Endothelial cell of umbilical vein (primary cell): ENCODE data around the gene CNTN5.

Experiments
- EZH2 ChIP-seq: IDR thresholded peaks from 2 replicates; pipeline ENCODE4 v1.6.1; 2012; ENCODE audit warnings: borderline replicate concordance, low read depth, mild to moderate bottlenecking, moderate library complexity, low read length, inconsistent platforms; ENCODE audit not compliant: severe bottlenecking
- GATA2 ChIP-seq: IDR thresholded peaks from 2 replicates; pipeline ENCODE4 v1.7.0; 2011; ENCODE audit warnings: low read depth, mild to moderate bottlenecking, moderate library complexity, mixed read lengths, low read length; ENCODE audit not compliant: insufficient read length, insufficient read depth
- MYC ChIP-seq: IDR thresholded peaks from one replicate; pipeline ENCODE4 v1.6.1; 2011; ENCODE audit warnings: mild to moderate bottlenecking, low read depth, low read length
- POLR2A ChIP-seq: IDR thresholded peaks from 2 replicates; pipeline ENCODE4 v1.6.1; 2012; ENCODE audit warnings: low read depth, mild to moderate bottlenecking, control low read depth, low read length
- POLR2AphosphoS5 ChIP-seq: IDR thresholded peaks from 2 replicates; pipeline ENCODE4 v1.6.1; 2012; ENCODE audit warnings: low read depth, mild to moderate bottlenecking, control low read depth, low read length, moderate library complexity; ENCODE audit not compliant: insufficient read depth
- TF ChIP-seq, protein P1 (sequence below), 2 donors: IDR thresholded peaks; 1 replicate in 1 of 2; 2 replicates in 1 of 2; pipeline ENCODE4 v1.5.1; 2011; ENCODE audit warnings: low read length in 2 of 2, mild to moderate bottlenecking in 2 of 2, moderate library complexity in 2 of 2, control low read depth in 1 of 2, inconsistent platforms in 1 of 2, low read depth in 1 of 2; ENCODE audit not compliant: insufficient read depth in 1 of 2; ENCODE audit errors: extremely low read depth in 1 of 2
- TF ChIP-seq, protein P2 (sequence below): IDR thresholded peaks from 2 replicates; pipeline ENCODE4 v1.6.1; 2011; ENCODE audit not compliant: insufficient read depth, insufficient read length

DNA sequence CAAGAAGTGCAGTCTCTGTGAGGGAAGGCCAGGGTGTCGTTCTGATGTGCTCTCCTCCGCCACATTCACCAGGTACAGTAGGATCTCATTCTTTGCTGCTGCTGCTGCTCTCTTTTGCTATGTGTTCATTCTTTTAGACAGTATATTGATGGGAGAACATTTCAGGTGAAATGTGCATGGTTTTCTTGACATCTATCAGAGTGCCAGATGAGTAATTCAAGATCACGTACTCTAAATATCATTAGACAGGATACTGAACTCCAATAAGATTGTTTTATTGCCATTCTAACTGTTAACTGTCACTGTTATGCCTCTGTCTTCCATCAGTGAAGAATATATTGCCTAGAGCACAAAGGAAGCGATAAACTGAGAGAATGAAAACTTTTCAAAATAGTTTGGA, 895.3 kb downstream of the CNTN5 start:
- TF ChIP-seq POLR2AphosphoS5 (no peak), EZH2 (no peak), POLR2A (no peak), MYC (no peak), GATA2 (no peak)
- TF ChIP-seq, protein P1, sequence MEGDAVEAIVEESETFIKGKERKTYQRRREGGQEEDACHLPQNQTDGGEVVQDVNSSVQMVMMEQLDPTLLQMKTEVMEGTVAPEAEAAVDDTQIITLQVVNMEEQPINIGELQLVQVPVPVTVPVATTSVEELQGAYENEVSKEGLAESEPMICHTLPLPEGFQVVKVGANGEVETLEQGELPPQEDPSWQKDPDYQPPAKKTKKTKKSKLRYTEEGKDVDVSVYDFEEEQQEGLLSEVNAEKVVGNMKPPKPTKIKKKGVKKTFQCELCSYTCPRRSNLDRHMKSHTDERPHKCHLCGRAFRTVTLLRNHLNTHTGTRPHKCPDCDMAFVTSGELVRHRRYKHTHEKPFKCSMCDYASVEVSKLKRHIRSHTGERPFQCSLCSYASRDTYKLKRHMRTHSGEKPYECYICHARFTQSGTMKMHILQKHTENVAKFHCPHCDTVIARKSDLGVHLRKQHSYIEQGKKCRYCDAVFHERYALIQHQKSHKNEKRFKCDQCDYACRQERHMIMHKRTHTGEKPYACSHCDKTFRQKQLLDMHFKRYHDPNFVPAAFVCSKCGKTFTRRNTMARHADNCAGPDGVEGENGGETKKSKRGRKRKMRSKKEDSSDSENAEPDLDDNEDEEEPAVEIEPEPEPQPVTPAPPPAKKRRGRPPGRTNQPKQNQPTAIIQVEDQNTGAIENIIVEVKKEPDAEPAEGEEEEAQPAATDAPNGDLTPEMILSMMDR (IDR thresholded peaks at IDR 0.05; ENCODE audit: extremely low read depth in 1 of 2, insufficient read depth in 1 of 2, low read depth in 1 of 2, low read length in 2 of 2): no peak
- TF ChIP-seq, protein P2, sequence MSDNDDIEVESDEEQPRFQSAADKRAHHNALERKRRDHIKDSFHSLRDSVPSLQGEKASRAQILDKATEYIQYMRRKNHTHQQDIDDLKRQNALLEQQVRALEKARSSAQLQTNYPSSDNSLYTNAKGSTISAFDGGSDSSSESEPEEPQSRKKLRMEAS: no peak
